NK-92 (cell line): ENCODE data around the gene DEFB128.

Experiments
- DNase-seq: peaks from one replicate; lab custom pipeline; 2025; ENCODE audit not compliant: unreplicated experiment; lab: John Stamatoyannopoulos, UW

Gene DEFB128

DNA sequence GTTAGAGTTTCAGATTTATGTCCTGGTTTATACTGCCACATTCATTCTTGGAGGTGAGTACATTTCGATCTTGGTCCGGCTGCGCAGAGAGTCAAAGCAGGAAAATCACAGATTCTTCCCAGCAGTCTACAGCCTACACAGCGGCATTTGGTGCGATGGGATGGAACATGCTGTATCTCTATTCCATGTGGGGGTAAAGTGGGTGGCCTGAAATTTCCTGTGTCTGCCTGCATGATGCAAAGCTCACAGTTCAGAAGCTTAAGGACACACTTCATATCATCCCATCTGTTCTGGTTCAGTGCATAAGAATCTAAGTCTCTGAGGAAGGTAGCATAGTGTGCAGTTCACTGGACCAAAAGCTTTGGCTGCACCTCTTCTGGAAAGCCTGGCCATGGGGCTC, 32.4 kb downstream of the DEFB128 start, which contains the start of gene DEFB127:
Gene DEFB127, plus strand, starts transcription at position 301 of the 400 bp plus-strand sequence. Its CDS starts 91 bp downstream, at position 392.
- DNase-seq, result no peak

DNA sequence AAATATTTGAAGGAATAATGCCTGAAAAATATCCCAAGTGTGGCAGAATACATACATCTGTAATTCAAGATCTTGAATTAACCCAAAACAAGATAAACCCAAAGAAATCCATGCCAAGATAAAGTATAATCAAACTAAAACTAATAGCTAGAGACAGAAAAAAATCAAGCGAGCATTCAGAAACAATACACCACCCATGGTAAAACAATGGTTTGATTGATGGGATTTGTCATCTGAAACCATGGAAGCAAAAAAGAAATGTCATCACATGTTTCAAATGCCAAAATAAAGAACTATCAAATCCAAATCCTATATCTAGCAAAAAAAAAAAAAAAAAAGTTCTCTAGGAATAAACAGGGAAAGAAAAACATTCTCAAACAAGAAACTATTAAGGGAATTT, 37.4 kb downstream of the DEFB128 start:
- DNase-seq, result no peak

DNA sequence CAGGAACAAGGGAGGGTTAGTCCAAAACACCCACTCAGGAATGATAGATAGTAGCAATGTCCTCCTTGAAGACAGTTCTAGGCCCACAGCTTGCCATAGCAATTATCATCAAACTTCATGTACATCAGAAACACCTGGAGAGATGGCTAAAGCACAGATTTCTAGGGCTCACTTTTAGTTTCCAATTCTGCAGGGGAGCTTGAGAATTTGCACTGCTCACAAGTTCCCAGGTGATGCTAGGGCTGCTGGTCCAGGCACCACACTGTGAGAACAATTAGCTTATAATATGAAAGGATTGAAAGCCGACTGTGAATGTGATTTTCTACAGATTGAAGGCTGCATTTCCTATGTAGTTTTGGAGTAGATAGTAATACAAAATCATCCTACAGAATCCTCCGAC, 43.6 kb downstream of the DEFB128 start:
- DNase-seq, result no peak

DNA sequence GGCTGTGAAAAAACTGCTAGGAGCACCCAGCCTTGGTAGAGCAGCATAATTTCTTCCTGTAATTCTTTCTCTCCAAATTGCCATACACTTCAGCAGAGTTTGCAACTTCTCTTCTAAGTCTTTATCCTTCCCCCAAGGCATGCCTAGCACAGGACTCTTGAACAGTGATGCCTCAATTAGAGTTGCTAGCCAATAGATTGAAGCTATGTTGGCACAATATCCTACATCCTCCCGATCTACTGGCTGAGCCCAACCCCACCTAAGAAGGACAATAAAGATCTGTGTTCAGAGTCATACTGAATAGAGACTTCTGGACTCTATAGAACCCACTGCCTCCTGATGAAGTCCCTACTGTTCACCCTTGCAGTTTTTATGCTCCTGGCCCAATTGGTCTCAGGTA, 47.2 kb downstream of the DEFB128 start, which contains the start of gene DEFB126:
Gene DEFB126, plus strand, starts transcription at position 301 of the 400 bp plus-strand sequence. Its CDS starts 39 bp downstream, at position 340.
- no peak for DNase-seq
